ENCODE results near the gene SLC66A3.

The SLC66A3 gene

GRCh38 chr2:11220445-11220844 is 65.2 kb downstream of the SLC66A3 start:
- DNase-seq, result no peak

GRCh38 chr2:11222845-11223244 is 67.6 kb downstream of the SLC66A3 start:
- DNase-seq, result no peak

- peak; percentile 69 for DNase-seq
These were observed 69.6 kb downstream of the SLC66A3 start for GRCh38 chr2:11224887-11225286.

GRCh38 chr2:11227595-11227994 is 72.3 kb downstream of the SLC66A3 start:
- no peak for DNase-seq

All from suppressor macrophage treated with lipopolysaccharide for 4 hours (primary cell).